Activated CD4-positive, alpha-beta memory T cell treated with anti-CD3 and anti-CD28 coated beads for 36 hours (primary cell): ENCODE data around the gene SFT2D3. TPM values are rescaled to one million over a fixed set of nuclear protein-coding genes. Genes with fewer than 3 reads are reported as not detected.
A peak's percentile ranks its signal among the peaks of the same experiment; 100 is the strongest.

Experiments
- CTCF ChIA-PET: fragments of 350-600 bp; sonication (Branson Sonifier 250); formaldehyde crosslinking; loops from one replicate; lab custom pipeline; 2021; ENCODE audit warnings: antibody characterized with exemption, inconsistent platforms; lab: Charles Lee
- POLR2A ChIA-PET: fragments of 350-600 bp; sonication (Branson Sonifier 250); formaldehyde crosslinking; loops from one replicate; lab custom pipeline; 2021; ENCODE audit warnings: antibody characterized with exemption; lab: Charles Lee
- DNase-seq: peaks from one replicate; pipeline ENCODE4 v3.0.0-alpha.2; 2020
- H3K27ac Mint-ChIP-seq: one replicate; pipeline ENCODE4 v1.8.0; 2021; ENCODE audit warnings: mixed read lengths
- H3K27me3 Mint-ChIP-seq: one replicate; pipeline ENCODE4 v1.8.0; 2021; ENCODE audit warnings: mixed read lengths
- H3K36me3 Mint-ChIP-seq: one replicate; pipeline ENCODE4 v1.8.0; 2021; ENCODE audit warnings: mixed read lengths
- H3K4me1 Mint-ChIP-seq: one replicate; pipeline ENCODE4 v1.8.0; 2021; ENCODE audit warnings: low read depth, mixed read lengths
- H3K4me3 Mint-ChIP-seq: one replicate; pipeline ENCODE4 v1.8.0; 2021; ENCODE audit warnings: mild to moderate bottlenecking, mixed read lengths
- H3K9me3 Mint-ChIP-seq: one replicate; pipeline ENCODE4 v1.8.0; 2021; ENCODE audit warnings: mixed read lengths
- intact Hi-C: fragments of 100-400 bp; cut with micrococcal nuclease; formaldehyde crosslinking; loops from one replicate; pipeline ENCODE4 v1.15.1; 2023
- total RNA-seq, 2 experiments: library from RNA; stranded (reverse); gene quantifications; one replicate each; pipeline ENCODE4 v1.2.3, GENCODE V29; 2021

SFT2D3 gene
- total RNA-seq, 2 experiments from 2014 or later: 3.1 to 3.6 TPM

- intact Hi-C loops: no loop called here
- H3K27me3 Mint-ChIP-seq: peaks cover 25% of the 10 kb centered on the region
- no peaks in the 10 kb centered on the region for H3K4me1 Mint-ChIP-seq
- H3K4me3 Mint-ChIP-seq: no peak overlapping the region
- H3K36me3 Mint-ChIP-seq: no peaks in the 10 kb centered on the region
- H3K9me3 Mint-ChIP-seq: no peaks in the 10 kb centered on the region
- DNase-seq: no peak
- ChIA-PET CTCF (no interaction called here), POLR2A (no interaction called here)
- H3K27ac Mint-ChIP-seq: no peak overlapping the region
Observed at GRCh38 chr2:127658641-127659407, 42.5 kb upstream of the SFT2D3 start.

GRCh38 chr2:127659408-127660290 lies 41.6 kb upstream of the SFT2D3 start:
- CTCF ChIA-PET: interaction anchor here (1.0 kb wide), 1 partner anchor 10 kb away, joined by 4 read pairs; no protein-coding TSS in a partner anchor
- Mint-ChIP-seq H3K9me3 (no peaks in the 10 kb centered on the region), H3K4me1 (no peaks in the 10 kb centered on the region), H3K36me3 (no peaks in the 10 kb centered on the region), H3K27me3 (peaks cover 26% of the 10 kb centered on the region), H3K4me3 (no peak overlapping the region), H3K27ac (no peak overlapping the region)
- DNase-seq: no peak
- POLR2A ChIA-PET: no interaction called here
- intact Hi-C loops: no loop called here

- ChIA-PET POLR2A (no interaction called here), CTCF (interaction anchor here (1.0 kb wide), 1 partner anchor 11 kb away, joined by 4 read pairs; no protein-coding TSS in a partner anchor)
- intact Hi-C loops: no loop called here
- no peaks in the 10 kb centered on the region for H3K4me1 Mint-ChIP-seq
- H3K4me3 Mint-ChIP-seq: no peak overlapping the region
- H3K9me3 Mint-ChIP-seq: no peaks in the 10 kb centered on the region
- peaks cover 32% of the 10 kb centered on the region for H3K27me3 Mint-ChIP-seq
- no peaks in the 10 kb centered on the region for H3K36me3 Mint-ChIP-seq
- no peak overlapping the region for H3K27ac Mint-ChIP-seq
- no peak for DNase-seq
Observed at GRCh38 chr2:127660291-127660578, 41.1 kb upstream of the SFT2D3 start.

GRCh38 chr2:127661072-127661649 lies 40.1 kb upstream of the SFT2D3 start:
- DNase-seq: no peak
- H3K4me3 Mint-ChIP-seq: no peak overlapping the region
- ChIA-PET POLR2A (no interaction called here), CTCF (no interaction called here)
- H3K4me1 Mint-ChIP-seq: no peaks in the 10 kb centered on the region
- H3K9me3 Mint-ChIP-seq: no peaks in the 10 kb centered on the region
- H3K36me3 Mint-ChIP-seq: no peaks in the 10 kb centered on the region
- intact Hi-C loops: no loop called here
- H3K27ac Mint-ChIP-seq: no peak overlapping the region
- peaks cover 42% of the 10 kb centered on the region for H3K27me3 Mint-ChIP-seq

GRCh38 chr2:127661949-127662510 lies 39.3 kb upstream of the SFT2D3 start:
- ChIA-PET CTCF (no interaction called here), POLR2A (no interaction called here)
- Mint-ChIP-seq H3K4me1 (no peaks in the 10 kb centered on the region), H3K27me3 (peaks cover 49% of the 10 kb centered on the region), H3K4me3 (no peak overlapping the region), H3K36me3 (no peaks in the 10 kb centered on the region), H3K9me3 (no peaks in the 10 kb centered on the region), H3K27ac (no peak overlapping the region)
- DNase-seq: no peak
- intact Hi-C loops: no loop called here

GRCh38 chr2:127662937-127663565 lies 38.2 kb upstream of the SFT2D3 start:
- no peaks in the 10 kb centered on the region for H3K9me3 Mint-ChIP-seq
- H3K36me3 Mint-ChIP-seq: no peaks in the 10 kb centered on the region
- DNase-seq: no peak
- no peak overlapping the region for H3K4me3 Mint-ChIP-seq
- CTCF ChIA-PET: no interaction called here
- H3K27me3 Mint-ChIP-seq: peaks cover 46% of the 10 kb centered on the region
- H3K4me1 Mint-ChIP-seq: no peaks in the 10 kb centered on the region
- intact Hi-C loops: no loop called here
- H3K27ac Mint-ChIP-seq: no peak overlapping the region
- POLR2A ChIA-PET: no interaction called here

GRCh38 chr2:127663566-127664064 lies 37.7 kb upstream of the SFT2D3 start:
- CTCF ChIA-PET: no interaction called here
- peaks cover 46% of the 10 kb centered on the region for H3K27me3 Mint-ChIP-seq
- H3K4me1 Mint-ChIP-seq: no peaks in the 10 kb centered on the region
- POLR2A ChIA-PET: no interaction called here
- no peak overlapping the region for H3K27ac Mint-ChIP-seq
- intact Hi-C loops: no loop called here
- H3K4me3 Mint-ChIP-seq: no peak overlapping the region
- no peaks in the 10 kb centered on the region for H3K36me3 Mint-ChIP-seq
- peak; percentile 4 for DNase-seq
- H3K9me3 Mint-ChIP-seq: no peaks in the 10 kb centered on the region

GRCh38 chr2:127664065-127664894 lies 37.0 kb upstream of the SFT2D3 start:
- no peaks in the 10 kb centered on the region for H3K4me1 Mint-ChIP-seq
- no peaks in the 10 kb centered on the region for H3K9me3 Mint-ChIP-seq
- H3K27me3 Mint-ChIP-seq: peaks cover 49% of the 10 kb centered on the region
- intact Hi-C loops: no loop called here
- ChIA-PET CTCF (no interaction called here), POLR2A (no interaction called here)
- no peaks in the 10 kb centered on the region for H3K36me3 Mint-ChIP-seq
- peak; percentile 5 for DNase-seq
- no peak overlapping the region for H3K27ac Mint-ChIP-seq
- no peak overlapping the region for H3K4me3 Mint-ChIP-seq

GRCh38 chr2:127664895-127665225 lies 36.4 kb upstream of the SFT2D3 start:
- no peak for DNase-seq
- Mint-ChIP-seq H3K36me3 (no peaks in the 10 kb centered on the region), H3K27me3 (peaks cover 49% of the 10 kb centered on the region), H3K4me1 (no peaks in the 10 kb centered on the region), H3K9me3 (no peaks in the 10 kb centered on the region), H3K4me3 (no peak overlapping the region), H3K27ac (no peak overlapping the region)
- CTCF ChIA-PET: no interaction called here
- POLR2A ChIA-PET: interaction anchor here (0.5 kb wide), 1 partner anchor 125 kb away, joined by 3 read pairs; no protein-coding TSS in a partner anchor
- intact Hi-C loops: no loop called here

GRCh38 chr2:127665267-127665893 lies 35.9 kb upstream of the SFT2D3 start:
- intact Hi-C loops: no loop called here
- Mint-ChIP-seq H3K4me3 (no peak overlapping the region), H3K27ac (no peak overlapping the region), H3K27me3 (peaks cover 54% of the 10 kb centered on the region), H3K9me3 (no peaks in the 10 kb centered on the region), H3K36me3 (no peaks in the 10 kb centered on the region), H3K4me1 (no peaks in the 10 kb centered on the region)
- CTCF ChIA-PET: no interaction called here
- POLR2A ChIA-PET: interaction anchor here (0.5 kb wide), 1 partner anchor 125 kb away, joined by 3 read pairs; no protein-coding TSS in a partner anchor
- DNase-seq: no peak

- POLR2A ChIA-PET: no interaction called here
- DNase-seq: no peak
- CTCF ChIA-PET: no interaction called here
- Mint-ChIP-seq H3K4me3 (no peak overlapping the region), H3K36me3 (no peaks in the 10 kb centered on the region), H3K4me1 (no peaks in the 10 kb centered on the region), H3K27me3 (peaks cover 54% of the 10 kb centered on the region), H3K9me3 (no peaks in the 10 kb centered on the region), H3K27ac (no peak overlapping the region)
- intact Hi-C loops: no loop called here
Observed at GRCh38 chr2:127669056-127669455, 32.2 kb upstream of the SFT2D3 start.
